Tibial nerve (tissue), 4 donors: ENCODE measurements around the gene COA8.

ENCODE experiments used
- CTCF ChIP-seq, 5 experiments: fragments of 200-600 bp in 3 of 5; fragments of 450-650 bp in 2 of 5; sonication (generic) in 3 of 5; IDR thresholded peaks; one replicate each; pipeline ENCODE4 v1.5.1; 2016 to 2019; ENCODE audit warnings: antibody characterized with exemption in 5 of 5, mild to moderate bottlenecking in 3 of 5, moderate library complexity in 2 of 5
- EP300 ChIP-seq, 2 donors: sonication (generic); formaldehyde crosslinking; IDR thresholded peaks; one replicate each; pipeline ENCODE4 v1.6.1; 2017; ENCODE audit warnings: antibody characterized with exemption in 2 of 2, mild to moderate bottlenecking in 1 of 2
- POLR2A ChIP-seq, 2 donors: fragments of 450-650 bp; IDR thresholded peaks; one replicate each; pipeline ENCODE4 v1.6.1; 2017; ENCODE audit warnings: antibody characterized with exemption in 2 of 2, mild to moderate bottlenecking in 2 of 2, moderate library complexity in 2 of 2

- no peak for TF ChIP-seq CTCF (IDR thresholded peaks at IDR 0.05)
- peak in 1 of 2 donors; percentile 36 for TF ChIP-seq POLR2A (IDR thresholded peaks at IDR 0.05)
- TF ChIP-seq EP300 (IDR thresholded peaks at IDR 0.05), result peak in 1 of 2 donors; percentile 58
Measured at GRCh38 chr14:103629503-103630121, 66.9 kb downstream of the COA8 start.
